Kidney epithelial cell (primary cell): ENCODE data around the gene TPRN. TPM values are rescaled to one million over a fixed set of nuclear protein-coding genes. Genes with fewer than 3 reads are reported as not detected.
"Not testable (repeated sequence)": the region's sequence is repeated elsewhere in the genome, so short reads cannot be mapped to it uniquely, and the experiment has no call there.

Experiments used
- DNase-seq: peaks from one replicate; pipeline ENCODE4 v3.0.0-alpha.2; 2010; ENCODE audit warnings: low read depth
- H3K27me3 ChIP-seq: 2 replicates; pipeline ENCODE4 v1.6.0; 2011; ENCODE audit warnings: low read length; ENCODE audit not compliant: control insufficient read depth, insufficient read depth
- H3K36me3 ChIP-seq: 2 replicates; pipeline ENCODE4 v1.5.1; 2011; ENCODE audit warnings: low read length; ENCODE audit not compliant: control insufficient read depth, insufficient read depth
- H3K4me3 ChIP-seq: 2 replicates; pipeline ENCODE4 v1.5.1; 2011; ENCODE audit warnings: low read depth, mild to moderate bottlenecking, control low read depth, low read length
- total RNA-seq: library from RNA; depleted of rRNA; stranded (reverse); fragments of >200 nt; gene quantifications from 2 replicates; pipeline ENCODE4 v1.2.3, GENCODE V29; 2015
- TF ChIP-seq, protein P1 (sequence below): IDR thresholded peaks from 2 replicates; pipeline ENCODE4 v1.5.1; 2011; ENCODE audit warnings: mild to moderate bottlenecking, moderate library complexity, low read length, control low read depth, inconsistent platforms; ENCODE audit not compliant: insufficient read depth, poor library complexity, severe bottlenecking

The TPRN gene
- total RNA-seq, 1 donor from 2014 or later = 15.2 TPM

DNA sequence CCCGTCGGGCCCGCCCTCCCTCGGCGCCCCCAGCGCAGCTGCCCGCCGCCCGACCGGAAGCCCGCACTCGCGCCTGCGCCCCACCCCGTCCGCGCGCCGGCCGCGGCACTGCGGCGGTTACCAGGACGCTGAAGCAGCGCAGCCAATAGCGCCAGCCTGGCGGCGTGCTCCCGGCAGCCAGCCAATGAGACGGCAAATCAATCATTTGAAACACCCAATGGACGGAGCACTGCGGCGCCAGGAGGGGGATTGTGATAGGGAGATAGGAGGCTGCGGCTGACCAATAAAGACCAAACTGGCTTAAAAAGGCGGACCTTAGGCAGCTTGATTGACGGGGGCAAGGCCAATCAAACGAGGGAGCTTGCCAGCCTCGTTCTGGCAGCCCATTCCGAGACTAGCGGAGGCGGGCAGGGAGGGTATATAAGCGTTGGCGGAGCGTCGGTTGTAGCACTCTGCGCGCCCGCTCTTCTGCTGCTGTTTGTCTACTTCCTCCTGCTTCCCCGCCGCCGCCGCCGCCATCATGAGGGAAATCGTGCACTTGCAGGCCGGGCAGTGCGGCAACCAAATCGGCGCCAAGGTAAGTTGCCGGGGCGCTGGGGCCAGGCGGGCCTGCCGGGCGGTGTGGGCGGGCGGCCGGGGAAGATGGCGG is 40.4 kb upstream of the TPRN start, which contains the start of gene TUBB4B:
TSS of gene TUBB4B (plus strand) at position 447 of the 649 bp plus-strand sequence. CDS start at position 521, 74 bp downstream.
- peak; percentile 98 for DNase-seq
- Histone ChIP-seq H3K4me3 (peak within 1 kb of the TSS; percentile 96), H3K27me3 (peaks cover 4% of the 10 kb centered on the region), H3K36me3 (peaks cover 10% of the 10 kb centered on the region)
- TF ChIP-seq, protein P1, sequence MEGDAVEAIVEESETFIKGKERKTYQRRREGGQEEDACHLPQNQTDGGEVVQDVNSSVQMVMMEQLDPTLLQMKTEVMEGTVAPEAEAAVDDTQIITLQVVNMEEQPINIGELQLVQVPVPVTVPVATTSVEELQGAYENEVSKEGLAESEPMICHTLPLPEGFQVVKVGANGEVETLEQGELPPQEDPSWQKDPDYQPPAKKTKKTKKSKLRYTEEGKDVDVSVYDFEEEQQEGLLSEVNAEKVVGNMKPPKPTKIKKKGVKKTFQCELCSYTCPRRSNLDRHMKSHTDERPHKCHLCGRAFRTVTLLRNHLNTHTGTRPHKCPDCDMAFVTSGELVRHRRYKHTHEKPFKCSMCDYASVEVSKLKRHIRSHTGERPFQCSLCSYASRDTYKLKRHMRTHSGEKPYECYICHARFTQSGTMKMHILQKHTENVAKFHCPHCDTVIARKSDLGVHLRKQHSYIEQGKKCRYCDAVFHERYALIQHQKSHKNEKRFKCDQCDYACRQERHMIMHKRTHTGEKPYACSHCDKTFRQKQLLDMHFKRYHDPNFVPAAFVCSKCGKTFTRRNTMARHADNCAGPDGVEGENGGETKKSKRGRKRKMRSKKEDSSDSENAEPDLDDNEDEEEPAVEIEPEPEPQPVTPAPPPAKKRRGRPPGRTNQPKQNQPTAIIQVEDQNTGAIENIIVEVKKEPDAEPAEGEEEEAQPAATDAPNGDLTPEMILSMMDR = no peak

DNA sequence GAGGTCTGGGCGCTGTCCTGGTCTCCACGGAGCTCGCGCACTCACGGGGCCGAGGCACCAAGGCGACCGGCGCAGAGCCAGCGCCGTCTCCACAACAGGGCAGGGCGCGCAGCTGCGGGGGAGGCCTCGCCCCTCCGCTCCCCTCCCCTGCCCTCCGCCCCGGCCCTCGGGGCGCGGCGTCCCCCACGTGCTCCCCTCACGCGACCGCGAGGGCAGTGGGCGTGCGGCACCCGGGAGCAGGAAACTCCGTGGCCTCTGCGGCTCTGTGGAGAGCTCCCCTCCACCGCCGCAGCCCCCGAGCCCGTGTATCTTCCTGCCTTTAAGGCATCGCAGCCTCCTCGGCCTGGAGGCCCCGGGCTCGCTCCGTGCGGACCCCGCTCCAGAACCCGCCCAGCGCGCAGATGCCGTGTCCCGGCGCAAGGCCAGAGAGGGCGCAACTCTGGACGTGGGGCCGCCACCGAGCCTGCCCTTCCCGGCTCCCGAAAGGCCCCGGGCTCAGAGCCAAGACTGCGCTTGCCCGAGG is 39.8 kb upstream of the TPRN start:
- Histone ChIP-seq H3K27me3 (peaks cover 7% of the 10 kb centered on the region), H3K4me3 (peak overlapping the region; percentile 81), H3K36me3 (peaks cover 10% of the 10 kb centered on the region)
- DNase-seq = no peak
- TF ChIP-seq, protein P1 = no peak

DNA sequence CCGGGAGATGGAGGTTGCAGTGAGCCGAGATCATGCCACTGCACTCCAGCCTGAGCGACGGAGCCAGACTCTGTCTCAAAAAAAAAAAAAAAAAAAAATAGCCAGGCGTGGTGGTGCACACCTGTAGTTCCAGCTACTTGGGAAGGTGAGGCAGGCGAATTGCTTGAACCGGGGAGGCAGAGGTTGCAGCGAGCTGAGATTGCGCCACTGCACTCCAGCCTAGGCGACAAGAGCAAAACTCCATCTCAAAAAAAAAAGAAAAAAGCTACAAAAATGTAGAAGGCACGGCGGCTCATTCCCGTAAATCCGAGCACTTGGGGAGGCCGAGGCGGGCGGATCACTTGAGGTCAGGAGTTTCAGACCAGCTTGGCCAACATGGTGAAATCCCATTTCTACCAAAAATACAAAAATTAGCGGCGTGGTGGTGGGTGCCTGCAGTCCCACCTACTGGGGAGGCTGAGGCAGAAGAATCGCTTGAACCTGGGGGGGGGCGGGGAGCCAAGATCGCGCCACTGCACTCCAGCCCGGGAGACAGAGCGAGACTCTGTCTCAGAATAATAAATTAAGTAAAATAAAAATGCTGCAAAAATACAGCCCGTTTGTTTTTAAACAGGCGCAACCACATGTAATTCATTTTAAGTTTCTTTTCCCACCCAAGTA is 39.1 kb upstream of the TPRN start:
- not testable (repeated sequence) for DNase-seq
- peak overlapping the region; percentile 81 for H3K4me3 ChIP-seq
- H3K27me3 ChIP-seq = peaks cover 13% of the 10 kb centered on the region
- H3K36me3 ChIP-seq = peaks cover 10% of the 10 kb centered on the region

DNA sequence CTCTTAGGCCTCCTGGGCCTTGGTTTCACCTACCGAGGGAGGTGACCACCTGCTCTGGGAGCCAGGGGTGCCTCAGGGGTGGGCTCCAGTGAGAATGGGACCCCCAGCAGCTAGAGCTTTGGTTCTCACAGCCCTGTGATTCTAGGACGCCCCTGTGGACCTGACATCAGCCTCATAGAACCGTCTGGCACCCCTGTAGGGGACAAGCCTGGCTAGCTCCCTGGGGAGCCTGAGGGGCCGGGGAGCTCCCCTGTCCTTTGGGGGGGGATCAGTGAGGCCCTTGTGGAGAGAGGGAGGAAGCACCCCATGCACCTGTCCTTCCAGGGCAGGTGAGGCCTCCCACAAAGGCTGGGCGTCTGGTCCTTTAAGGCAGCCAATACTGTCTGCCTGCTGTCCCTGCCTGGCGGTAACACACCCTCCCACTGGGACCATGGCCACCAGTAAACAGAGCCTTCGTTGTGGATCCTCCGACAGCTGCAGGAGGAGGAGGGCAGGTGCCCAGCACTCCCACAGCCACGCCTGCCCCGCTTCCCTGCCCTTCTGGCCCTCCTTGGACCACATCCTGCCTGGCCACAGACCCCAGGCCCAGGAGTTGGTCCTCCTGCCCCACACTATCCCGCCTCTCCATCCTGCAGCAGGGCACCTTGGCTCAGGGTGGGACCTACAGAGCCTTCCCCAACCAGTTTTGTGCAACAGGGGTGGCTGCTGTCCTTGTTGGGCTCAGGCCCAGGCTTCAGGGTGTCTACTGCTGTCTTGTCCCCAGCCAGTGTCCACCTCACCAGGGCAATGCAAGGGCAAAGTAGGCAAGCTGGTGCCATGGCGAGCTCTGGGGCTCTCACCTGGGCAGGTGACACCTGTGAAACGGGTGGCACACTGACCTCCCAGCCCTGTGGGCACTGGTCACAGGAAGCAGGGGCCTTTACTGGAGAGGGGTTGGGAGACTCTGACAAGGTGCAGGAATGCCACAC is 37.5 kb upstream of the TPRN start:
- H3K36me3 ChIP-seq = peaks cover 7% of the 10 kb centered on the region
- no peak overlapping the region for H3K4me3 ChIP-seq
- DNase-seq = no peak
- H3K27me3 ChIP-seq = peaks cover 28% of the 10 kb centered on the region
- TF ChIP-seq, protein P1 = no peak

DNA sequence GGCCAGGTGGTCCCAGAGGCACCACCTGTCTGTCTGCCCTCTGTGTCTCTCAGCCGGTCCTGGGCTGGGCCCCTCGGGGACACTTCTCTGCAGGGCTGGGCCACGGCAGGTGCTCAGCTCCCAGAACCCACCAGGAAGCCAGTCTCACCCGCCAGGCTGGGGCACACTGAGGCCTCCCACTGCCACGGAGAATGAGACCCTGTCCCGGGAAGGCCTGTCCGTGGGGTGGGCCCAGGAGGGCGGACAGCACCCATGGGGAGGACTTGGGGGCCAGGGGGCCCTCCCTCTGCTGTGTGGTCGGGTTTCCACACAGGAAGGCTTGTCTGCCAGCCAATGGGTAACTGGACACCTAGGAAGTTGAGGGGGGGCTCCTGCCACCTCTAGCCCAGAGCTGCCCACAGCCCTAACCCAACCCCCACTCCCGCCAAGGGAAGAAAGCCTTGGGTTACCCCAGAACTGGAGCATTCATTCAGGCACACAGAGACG is 36.4 kb upstream of the TPRN start:
- Histone ChIP-seq H3K36me3 (peaks cover 3% of the 10 kb centered on the region), H3K4me3 (no peak overlapping the region), H3K27me3 (peaks cover 39% of the 10 kb centered on the region)
- TF ChIP-seq, protein P1 = no peak
- DNase-seq = no peak
